NT2/D1 (cell line): ENCODE measurements around the gene CHRNB1.

Experiments used
- YY1 ChIP-seq: IDR thresholded peaks from 2 replicates; pipeline ENCODE4 v1.6.1; 2011; ENCODE audit not compliant: insufficient read length, insufficient read depth
- ZNF274 ChIP-seq: IDR thresholded peaks from 2 replicates; pipeline ENCODE4 v1.6.1; 2011; ENCODE audit warnings: mild to moderate bottlenecking, low read depth, low read length

DNA sequence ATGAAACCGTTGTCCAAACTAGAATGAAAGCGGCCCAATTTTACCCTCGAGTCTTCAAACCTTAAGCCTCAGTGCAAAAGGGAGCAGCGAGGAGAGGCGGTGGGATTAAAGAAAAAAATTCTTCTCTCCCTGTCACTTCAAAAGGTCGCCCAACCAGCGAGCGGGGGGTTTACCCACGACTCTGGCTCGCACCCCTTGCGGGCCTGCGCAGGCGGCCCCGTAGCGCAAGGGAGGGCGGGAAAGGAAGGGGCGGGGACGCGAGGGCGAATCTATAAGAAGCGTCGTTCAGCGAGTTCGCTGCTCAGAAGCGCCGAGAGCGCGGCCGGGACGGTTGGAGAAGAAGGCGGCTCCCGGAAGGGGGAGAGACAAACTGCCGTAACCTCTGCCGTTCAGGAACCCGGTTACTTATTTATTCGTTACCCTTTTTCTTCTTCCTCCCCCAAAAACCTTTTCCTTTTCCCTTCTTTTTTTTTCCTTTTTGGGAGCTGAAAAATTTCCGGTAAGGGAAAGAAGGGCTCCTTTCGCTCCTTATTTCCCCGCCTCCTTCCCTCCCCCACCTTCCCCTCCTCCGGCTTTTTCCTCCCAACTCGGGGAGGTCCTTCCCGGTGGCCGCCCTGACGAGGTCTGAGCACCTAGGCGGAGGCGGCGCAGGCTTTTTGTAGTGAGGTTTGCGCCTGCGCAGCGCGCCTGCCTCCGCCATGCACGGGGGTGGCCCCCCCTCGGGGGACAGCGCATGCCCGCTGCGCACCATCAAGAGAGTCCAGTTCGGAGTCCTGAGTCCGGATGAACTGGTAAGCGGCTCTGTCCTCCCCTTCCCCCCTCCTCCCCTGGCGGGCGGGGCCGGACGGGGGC, 39.4 kb downstream of the CHRNB1 start, which contains the start of gene POLR2A:
- no peak for TF ChIP-seq YY1
- TF ChIP-seq ZNF274: no peak
